K562 (cell line): ENCODE data around the gene COX18. TPM values are rescaled to one million over a fixed set of nuclear protein-coding genes. Genes with fewer than 3 reads are reported as not detected.

Experiments used
- ATAC-seq: fragments of 200-7000 bp; cut with Tn5 transposase; 3 replicates; pipeline ENCODE4 v1.9.1; 2020; ENCODE audit warnings: moderate library complexity
- BruUV-seq: library from RNA; stranded (reverse); fragments of 400-500 nt; replicated peaks from 2 replicates; lab custom pipeline; 2021; lab: Mats Ljungman, UMichigan
- CTCF ChIA-PET: fragments of 300-600 bp; formaldehyde crosslinking; extraction: SDS; loops from one replicate; lab custom pipeline; 2021; ENCODE audit warnings: low intra/inter-chr PET ratio; lab: Yijun Ruan, JAX
- POLR2A ChIA-PET: fragments of 300-600, 350-650 bp; sonication (Branson Sonifier 250); formaldehyde crosslinking; extraction: SDS; loops from one replicate; lab custom pipeline; 2021; ENCODE audit warnings: antibody characterized with exemption, inconsistent platforms; lab: Yijun Ruan, JAX
- DNase-seq, 4 experiments: peaks; one replicate each; pipeline versions ENCODE4 v3.0.0 to v3.0.0-alpha.2; 2011 to 2018; ENCODE audit warnings: low spot score in 3 of 4, mixed read lengths in 3 of 4; ENCODE audit errors: extremely low read depth in 1 of 4
- FAIRE-seq: peaks from 2 replicates; lab custom pipeline; 2011; peaks lifted over from hg19 to GRCh38; lab: Jason Lieb, UNC
- H2AFZ ChIP-seq: 2 replicates; pipeline ENCODE4 v1.6.0; 2011; ENCODE audit warnings: low read depth, low read length, control low read depth, inconsistent platforms
- H3K27ac ChIP-seq: fragments of 200-600 bp; 3 replicates; pipeline ENCODE4 v1.8.0; 2011; ENCODE audit warnings: low read depth, mild to moderate bottlenecking, control low read depth, inconsistent platforms, low read length, moderate library complexity, mixed read lengths; ENCODE audit errors: extremely low read depth
- H3K27me3 ChIP-seq, 2 experiments: fragments of 300-600 bp in 1 of 2; 2 replicates in 1 of 2; 3 replicates in 1 of 2; pipeline versions ENCODE4 v1.6.0 to v1.8.0; 2011; ENCODE audit warnings: inconsistent platforms in 2 of 2, low read length in 2 of 2, mild to moderate bottlenecking in 1 of 2, mixed read lengths in 1 of 2, moderate library complexity in 1 of 2; ENCODE audit not compliant: control insufficient read depth in 2 of 2, insufficient read depth in 2 of 2
- H3K36me3 ChIP-seq: fragments of 300-600 bp; 3 replicates; pipeline ENCODE4 v1.8.0; 2011; ENCODE audit warnings: mild to moderate bottlenecking, low read length, inconsistent platforms; ENCODE audit not compliant: control insufficient read depth, insufficient read depth
- H3K4me1 ChIP-seq, 2 experiments: fragments of 200-600 bp in 1 of 2; replicated peaks in 1 of 2; 2 replicates in 1 of 2; 3 replicates in 1 of 2; pipeline versions ENCODE4 v1.5.1 to v1.8.0; 2011; ENCODE audit warnings: inconsistent platforms in 2 of 2, low read length in 2 of 2, mild to moderate bottlenecking in 1 of 2, mixed read lengths in 1 of 2, moderate library complexity in 1 of 2; ENCODE audit not compliant: control insufficient read depth in 2 of 2, insufficient read depth in 2 of 2
- H3K4me2 ChIP-seq: 2 replicates; pipeline ENCODE4 v1.6.1; 2011; ENCODE audit warnings: low read length, control low read depth, inconsistent platforms, mixed read lengths; ENCODE audit not compliant: insufficient read depth
- H3K4me3 ChIP-seq: fragments of 200-600 bp; sonication (generic), shearing (Covaris generic); 2 replicates; pipeline ENCODE4 v1.5.1; 2016; ENCODE audit warnings: control low read depth, inconsistent platforms
- H3K79me2 ChIP-seq: fragments of 200-600 bp; 3 replicates; pipeline ENCODE4 v1.8.0; 2011; ENCODE audit warnings: low read length, inconsistent platforms; ENCODE audit not compliant: control insufficient read depth, insufficient read depth
- H3K9ac ChIP-seq, 2 experiments: 2 replicates each; pipeline versions ENCODE4 v1.6.0 to v1.6.1; 2011; ENCODE audit warnings: low read depth in 2 of 2, low read length in 2 of 2, control low read depth in 1 of 2, inconsistent platforms in 1 of 2, mild to moderate bottlenecking in 1 of 2, mixed read lengths in 1 of 2; ENCODE audit not compliant: insufficient read depth in 1 of 2
- H3K9me1 ChIP-seq: one replicate; pipeline ENCODE4 v1.6.0; 2011; ENCODE audit warnings: inconsistent platforms, mild to moderate bottlenecking, low read length, moderate library complexity; ENCODE audit not compliant: control insufficient read depth, insufficient read depth
- H3K9me3 ChIP-seq: replicated peaks from 2 replicates; pipeline ENCODE4 v1.5.1; 2011; ENCODE audit warnings: low read depth, low read length, inconsistent platforms; ENCODE audit not compliant: control insufficient read depth, insufficient read depth
- H4K20me1 ChIP-seq: replicated peaks from 2 replicates; pipeline ENCODE4 v1.6.1; 2011; ENCODE audit warnings: low read length, inconsistent platforms, mixed read lengths; ENCODE audit not compliant: control insufficient read depth, insufficient read depth
- CEBPG ChIP-seq, 3 experiments: fragments of 200-800 bp in 1 of 3; sonication (Bioruptor generic) in 1 of 3; sonication (generic) in 1 of 3; formaldehyde crosslinking in 1 of 3; IDR thresholded peaks in 2 of 3; conservative IDR thresholded peaks in 1 of 3; 2 replicates each; pipeline versions ENCODE4 v1.6.1 to v1.8.0; 2016 to 2022; ENCODE audit warnings: missing compliant biosample characterization in 2 of 3, missing genetic modification characterization in 2 of 3, mild to moderate bottlenecking in 1 of 3, missing genetic modification reagents in 1 of 3
- CGGBP1 ChIP-seq: fragments of 250-450 bp; sonication (Bioruptor Pico); IDR thresholded peaks from 2 replicates; pipeline ENCODE4 v1.9.0; 2021; ENCODE audit warnings: mild to moderate bottlenecking
- EHMT2 ChIP-seq: fragments of 450-650 bp; IDR thresholded peaks from 2 replicates; pipeline ENCODE4 v1.6.1; 2018; ENCODE audit warnings: antibody characterized with exemption
- ZBTB43 ChIP-seq: sonication (generic); formaldehyde crosslinking; IDR thresholded peaks from 2 replicates; pipeline ENCODE4 v1.8.0; 2023; ENCODE audit warnings: mild to moderate bottlenecking, missing genetic modification reagents
- WGBS: fragments of 100-300 bp; shearing (Covaris generic); methylation state at CpG from one replicate; pipeline ENCODE4 v1.1.6; 2016; ENCODE audit warnings: low coverage, mixed read lengths; ENCODE audit not compliant: insufficient coverage; ENCODE audit errors: missing lambda C conversion rate; 5-methylcytosine and 5-hydroxymethylcytosine counted together
- in situ Hi-C: fragments of 300-500 bp; cut with MboI; formaldehyde crosslinking; loops from 4 replicates; pipeline ENCODE4 v1.15.0; 2018; ENCODE audit warnings: inconsistent platforms, mixed read lengths
- intact Hi-C: fragments of 100-400 bp; cut with micrococcal nuclease; formaldehyde crosslinking; loops from 2 replicates; pipeline ENCODE4 v1.14.2; 2022
- polyA plus RNA-seq, 8 experiments: library from polyadenylated mRNA; depleted of rRNA in 4 of 8; stranded (reverse) in 5 of 8; unstranded in 3 of 8; fragments of >200 nt; fragmentation: Nextera tagmentation in 2 of 8; fragmentation: Illumina TruSeq in 1 of 8; extraction: Ambion mirVana in 2 of 8; extraction: Trizol in 1 of 8; gene quantifications; 2 replicates each; pipeline versions ENCODE4 v1.2.1 to v1.2.3, GENCODE V29; 2011 to 2014; ENCODE audit warnings: inconsistent platforms in 1 of 8, missing spikeins in 1 of 8
- total RNA-seq, 7 experiments: library from RNA; depleted of rRNA in 6 of 7; stranded (reverse); fragments of >200 nt in 6 of 7; fragmentation: Illumina TruSeq in 2 of 7; extraction: Trizol in 2 of 7; gene quantifications; 2 replicates each; pipeline versions ENCODE4 v1.2.1 to v1.2.3, GENCODE V29; 2011 to 2021; ENCODE audit warnings: low replicate concordance in 1 of 7

The COX18 gene
- total and polyA plus RNA-seq, 9 of the 15 experiments (the other 6 are each of a cell fraction or from before 2014, with no cell fraction given): 7.0 to 21.3 (median 14.7) TPM

GRCh38 chr4:73012673-73013072, 56.8 kb downstream of the COX18 start:
- CTCF ChIA-PET: no interaction called here
- no peaks in the 10 kb centered on the region for H3K9me1 ChIP-seq
- intact Hi-C loops: loop anchor here (10.0 kb wide), 1 partner anchor 688 kb away; no protein-coding TSS in a partner anchor
- TF ChIP-seq CEBPG (CRISPR knock-in tag; IDR thresholded peaks at IDR 0.05): no peak
- no peak for TF ChIP-seq CEBPG (tag; conservative IDR thresholded peaks at IDR 0.05 in 1 of 2, IDR thresholded peaks at IDR 0.05 in 1 of 2)
- TF ChIP-seq, all 486 proteins: peak for 0
- Histone ChIP-seq H3K79me2 (no peaks in the 10 kb centered on the region), H3K27ac (no peak overlapping the region), H4K20me1 (no peaks in the 10 kb centered on the region), H3K4me2 (no peak overlapping the region), H3K27me3 (peaks cover 0 to 4% of the 10 kb centered on the region in 2 experiments; a peak in 1 of 5 replicates), H3K9ac (no peak overlapping the region), H3K9me3 (no peaks in the 10 kb centered on the region), H2AFZ (no peak overlapping the region), H3K36me3 (no peaks in the 10 kb centered on the region), H3K4me3 (no peak overlapping the region), H3K4me1 (no peaks in the 10 kb centered on the region)
- BruUV-seq: no TSS peak
- POLR2A ChIA-PET: interaction anchor here (0.5 kb wide), 1 partner anchor 13 kb away, joined by 3 read pairs; no protein-coding TSS in a partner anchor
- ATAC-seq (no peak), DNase-seq (no peak), FAIRE-seq (no peak)
- in situ Hi-C loops: loop anchor here (25.0 kb wide), 1 partner anchor 1275 kb away; no protein-coding TSS in a partner anchor
- WGBS: 5% methylated on average over 4 of the region's 4 CpGs

- H3K9ac ChIP-seq: no peak overlapping the region
- H3K4me1 ChIP-seq: no peaks in the 10 kb centered on the region
- H3K4me2 ChIP-seq: no peak overlapping the region
- H3K79me2 ChIP-seq: no peaks in the 10 kb centered on the region
- CTCF ChIA-PET: no interaction called here
- no peak for FAIRE-seq
- TF ChIP-seq CGGBP1 (CRISPR knock-in tag) (no peak), EHMT2 (no peak), ZBTB43 (CRISPR knock-in tag) (no peak)
- WGBS: 0% methylated on average over 1 of the region's 4 CpGs
- DNase-seq: no peak
- no peaks in the 10 kb centered on the region for H3K36me3 ChIP-seq
- in situ Hi-C loops: loop anchor here (25.0 kb wide), 1 partner anchor 1274 kb away; no protein-coding TSS in a partner anchor
- H2AFZ ChIP-seq: no peak overlapping the region
- intact Hi-C loops: loop anchor here (10.0 kb wide), 1 partner anchor 687 kb away; no protein-coding TSS in a partner anchor
- POLR2A ChIA-PET: interaction anchor here (0.7 kb wide), 1 partner anchor 66 kb away, joined by 3 read pairs; no protein-coding TSS in a partner anchor
- H3K9me1 ChIP-seq: no peaks in the 10 kb centered on the region
- H4K20me1 ChIP-seq: no peaks in the 10 kb centered on the region
- BruUV-seq: no TSS peak
- no peak for ATAC-seq
- no peak overlapping the region for H3K27ac ChIP-seq
- no peaks in the 10 kb centered on the region for H3K9me3 ChIP-seq
- H3K27me3 ChIP-seq: peaks cover 0 to 4% of the 10 kb centered on the region in 2 experiments; a peak in 1 of 5 replicates
- no peak overlapping the region for H3K4me3 ChIP-seq
Measured at GRCh38 chr4:73011629-73011985, 57.9 kb downstream of the COX18 start.
